ENCODE data around the gene KRTAP5-9. TPM values are rescaled to one million over a fixed set of nuclear protein-coding genes. Genes with fewer than 3 reads are reported as not detected.

Gene KRTAP5-9
- total RNA-seq, 4 donors from 2014 or later = not detected

DNA sequence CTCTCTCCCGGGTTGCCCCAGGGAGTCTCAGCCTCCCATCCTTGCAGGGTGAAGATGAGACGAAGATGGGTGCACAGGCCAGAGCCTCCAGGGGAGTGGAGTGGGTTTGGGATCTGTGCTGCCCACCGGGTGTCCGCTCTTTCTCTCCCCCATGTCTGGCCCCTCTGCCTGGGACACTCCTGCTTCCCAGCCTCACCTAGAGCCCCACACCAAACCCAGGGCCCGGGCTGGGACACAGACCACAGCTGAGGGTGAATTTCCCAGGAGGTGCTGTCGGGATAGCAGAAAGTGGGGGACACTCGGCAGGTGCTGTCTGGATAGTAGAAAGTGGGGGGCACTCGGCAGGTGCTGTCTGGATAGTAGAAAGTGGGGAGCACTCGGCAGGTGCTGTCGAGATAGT is 46.2 kb upstream of the KRTAP5-9 start:
- no peaks in the 10 kb centered on the region for H3K27me3 ChIP-seq
- no peak for TF ChIP-seq EP300 (IDR thresholded peaks at IDR 0.05)
- no peak overlapping the region for H3K27ac ChIP-seq
- no peaks in the 10 kb centered on the region for H3K4me1 ChIP-seq
- H3K36me3 ChIP-seq = peaks cover 0 to 96% of the 10 kb centered on the region in 2 donors
- 100% methylated on average over 1 of the region's 10 CpGs; no CpG with 5 or more reads in 1 of the 2 donors for WGBS, 2 donors (ENCODE audit: low coverage in 1 of 2)
- no peak for ATAC-seq
- no peak overlapping the region for H3K4me3 ChIP-seq
- H3K9me3 ChIP-seq = peaks cover 0 to 10% (median 0%) of the 10 kb centered on the region in 3 donors

DNA sequence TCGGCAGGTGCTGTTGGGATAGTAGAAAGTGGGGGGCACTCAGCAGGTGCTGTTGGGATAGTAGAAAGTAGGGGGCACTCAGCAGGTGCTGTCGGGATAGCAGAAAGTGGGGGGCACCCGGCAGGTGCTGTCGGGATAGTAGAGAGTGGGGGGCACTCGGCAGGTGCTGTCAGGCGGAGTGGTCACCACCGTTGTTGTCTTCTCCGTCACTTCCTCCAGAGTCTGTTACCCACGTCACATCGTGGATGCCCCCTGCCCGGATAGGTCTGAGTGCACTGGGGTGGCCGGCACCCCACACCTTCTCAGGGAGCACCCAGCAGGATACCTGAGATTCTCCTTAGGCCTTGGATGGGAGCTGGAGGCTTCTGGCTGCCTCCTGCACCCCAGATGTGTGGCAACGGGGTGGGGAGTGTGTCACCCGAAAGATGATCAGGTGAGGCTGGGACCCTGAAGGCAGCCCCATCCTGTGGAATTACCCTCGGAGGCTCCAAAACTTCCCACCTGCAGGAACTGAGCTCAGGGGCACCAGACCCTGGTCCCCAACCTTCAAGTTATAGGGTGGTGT is 45.3 kb upstream of the KRTAP5-9 start:
- H3K27ac ChIP-seq = no peak overlapping the region
- TF ChIP-seq POLR2AphosphoS5 (IDR thresholded peaks at IDR 0.05) (no peak), EP300 (IDR thresholded peaks at IDR 0.05) (no peak), POLR2A (IDR thresholded peaks at IDR 0.05) (no peak)
- TF ChIP-seq, protein P1, sequence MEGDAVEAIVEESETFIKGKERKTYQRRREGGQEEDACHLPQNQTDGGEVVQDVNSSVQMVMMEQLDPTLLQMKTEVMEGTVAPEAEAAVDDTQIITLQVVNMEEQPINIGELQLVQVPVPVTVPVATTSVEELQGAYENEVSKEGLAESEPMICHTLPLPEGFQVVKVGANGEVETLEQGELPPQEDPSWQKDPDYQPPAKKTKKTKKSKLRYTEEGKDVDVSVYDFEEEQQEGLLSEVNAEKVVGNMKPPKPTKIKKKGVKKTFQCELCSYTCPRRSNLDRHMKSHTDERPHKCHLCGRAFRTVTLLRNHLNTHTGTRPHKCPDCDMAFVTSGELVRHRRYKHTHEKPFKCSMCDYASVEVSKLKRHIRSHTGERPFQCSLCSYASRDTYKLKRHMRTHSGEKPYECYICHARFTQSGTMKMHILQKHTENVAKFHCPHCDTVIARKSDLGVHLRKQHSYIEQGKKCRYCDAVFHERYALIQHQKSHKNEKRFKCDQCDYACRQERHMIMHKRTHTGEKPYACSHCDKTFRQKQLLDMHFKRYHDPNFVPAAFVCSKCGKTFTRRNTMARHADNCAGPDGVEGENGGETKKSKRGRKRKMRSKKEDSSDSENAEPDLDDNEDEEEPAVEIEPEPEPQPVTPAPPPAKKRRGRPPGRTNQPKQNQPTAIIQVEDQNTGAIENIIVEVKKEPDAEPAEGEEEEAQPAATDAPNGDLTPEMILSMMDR (IDR thresholded peaks at IDR 0.05) = no peak
- H3K36me3 ChIP-seq = peaks cover 0 to 90% of the 10 kb centered on the region in 2 donors
- no peaks in the 10 kb centered on the region for H3K4me1 ChIP-seq
- 85 to 100% methylated on average over 1 to 4 of the region's 15 CpGs for WGBS, 2 donors (ENCODE audit: low coverage in 1 of 2)
- H3K4me3 ChIP-seq = no peak overlapping the region
- no peaks in the 10 kb centered on the region for H3K27me3 ChIP-seq
- peaks cover 0 to 16% (median 0%) of the 10 kb centered on the region in 3 donors for H3K9me3 ChIP-seq
- ATAC-seq = no peak

DNA sequence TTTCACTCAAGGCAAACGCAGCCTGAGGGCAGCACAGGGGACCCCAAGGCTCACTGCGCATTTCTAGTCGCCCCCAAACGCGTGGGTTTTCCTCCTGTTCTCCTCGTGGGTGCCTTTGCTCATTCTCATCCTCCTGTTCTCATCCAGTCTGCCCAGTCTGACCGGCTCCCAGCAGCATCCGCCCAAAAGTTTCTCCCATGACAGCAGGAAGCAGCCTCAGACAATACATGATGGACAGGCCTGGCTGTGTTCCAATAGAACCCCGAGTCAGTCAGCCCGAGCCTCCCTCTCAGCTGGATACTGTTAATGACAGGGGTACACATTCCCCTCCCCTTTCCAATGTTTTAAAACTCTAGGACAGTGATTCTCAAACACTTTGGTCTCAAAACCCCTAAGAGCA is 43.7 kb upstream of the KRTAP5-9 start:
- no peak for ATAC-seq
- H3K27me3 ChIP-seq = no peaks in the 10 kb centered on the region
- no peaks in the 10 kb centered on the region for H3K4me1 ChIP-seq
- peaks cover 0 to 30% (median 0%) of the 10 kb centered on the region in 3 donors for H3K9me3 ChIP-seq
- TF ChIP-seq EP300 (IDR thresholded peaks at IDR 0.05) (no peak), POLR2A (IDR thresholded peaks at IDR 0.05) (no peak), POLR2AphosphoS5 (IDR thresholded peaks at IDR 0.05) (no peak)
- TF ChIP-seq, protein P1 (IDR thresholded peaks at IDR 0.05) = no peak
- H3K4me3 ChIP-seq = no peak overlapping the region
- H3K36me3 ChIP-seq = peaks cover 0 to 74% of the 10 kb centered on the region in 2 donors
- WGBS, 2 donors (ENCODE audit: low coverage in 1 of 2) = 63% methylated on average over 7 of the region's 10 CpGs; no CpG with 5 or more reads in 1 of the 2 donors
- no peak overlapping the region for H3K27ac ChIP-seq

DNA sequence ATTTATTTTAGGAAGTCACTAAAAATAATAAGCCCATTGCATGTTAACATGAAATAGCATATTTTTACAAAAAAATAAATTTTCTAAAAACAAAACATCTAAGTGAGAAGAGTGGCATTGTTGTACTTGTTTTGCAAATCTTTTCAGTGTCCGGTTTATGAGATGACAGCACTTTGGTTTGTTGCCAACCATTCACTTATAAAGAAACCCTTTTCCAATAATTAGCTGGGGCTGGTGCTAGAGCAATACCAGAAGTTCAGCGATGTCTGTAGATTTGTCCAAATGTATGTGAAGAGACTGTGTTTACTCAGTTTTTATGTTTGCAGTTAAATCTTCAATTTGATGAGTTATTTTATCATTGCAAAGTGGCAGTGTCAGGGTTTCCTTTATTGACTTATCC is 43.2 kb upstream of the KRTAP5-9 start:
- TF ChIP-seq, protein P1 (IDR thresholded peaks at IDR 0.05) = no peak
- TF ChIP-seq POLR2AphosphoS5 (IDR thresholded peaks at IDR 0.05) (no peak), POLR2A (IDR thresholded peaks at IDR 0.05) (no peak), EP300 (IDR thresholded peaks at IDR 0.05) (no peak)
- 68 to 80% methylated on average over 2 of the region's 2 CpGs for WGBS, 2 donors (ENCODE audit: low coverage in 1 of 2)
- Histone ChIP-seq H3K9me3 (peaks cover 0 to 35% (median 0%) of the 10 kb centered on the region in 3 donors), H3K4me3 (no peak overlapping the region), H3K4me1 (no peaks in the 10 kb centered on the region), H3K27ac (no peak overlapping the region), H3K36me3 (peaks cover 0 to 70% of the 10 kb centered on the region in 2 donors), H3K27me3 (no peaks in the 10 kb centered on the region)
- no peak for ATAC-seq

DNA sequence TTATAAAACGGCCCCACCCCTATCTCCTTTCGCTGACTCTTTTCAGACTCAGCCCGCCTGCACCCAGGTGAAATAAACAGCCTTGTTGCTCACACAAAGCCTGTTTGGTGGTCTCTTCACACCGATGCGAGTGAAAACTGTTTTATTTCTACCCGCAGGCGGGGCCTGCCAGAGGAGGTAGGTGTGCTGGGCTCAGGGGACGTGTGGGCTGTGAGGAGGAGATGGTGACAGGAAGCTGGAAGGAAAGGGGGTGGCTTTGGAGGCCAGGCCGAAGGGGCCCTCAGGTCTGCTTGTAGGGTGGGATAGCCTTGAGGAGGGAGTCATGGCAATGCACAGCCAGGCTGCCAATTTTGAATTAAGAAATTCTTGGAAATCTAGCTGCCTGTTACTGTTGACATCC is 42.4 kb upstream of the KRTAP5-9 start:
- peaks cover 0 to 43% (median 0%) of the 10 kb centered on the region in 3 donors for H3K9me3 ChIP-seq
- no peak for ATAC-seq
- TF ChIP-seq POLR2A (IDR thresholded peaks at IDR 0.05) (no peak), EP300 (IDR thresholded peaks at IDR 0.05) (no peak), POLR2AphosphoS5 (IDR thresholded peaks at IDR 0.05) (no peak)
- TF ChIP-seq, protein P1 (IDR thresholded peaks at IDR 0.05) = no peak
- H3K4me1 ChIP-seq = no peaks in the 10 kb centered on the region
- no peaks in the 10 kb centered on the region for H3K27me3 ChIP-seq
- H3K36me3 ChIP-seq = peaks cover 0 to 62% of the 10 kb centered on the region in 2 donors
- H3K4me3 ChIP-seq = no peak overlapping the region
- no peak overlapping the region for H3K27ac ChIP-seq
- WGBS, 2 donors (ENCODE audit: low coverage in 1 of 2) = 78% methylated on average over 6 of the region's 9 CpGs; no CpG with 5 or more reads in 1 of the 2 donors
